SK-N-SH (cell line): Measurements from ENCODE around the gene SCAPER.

Source experiments
- JUND ChIP-seq: IDR thresholded peaks from 2 replicates; pipeline ENCODE4 v1.4.0; 2012
- TF ChIP-seq, protein P1 (sequence below): fragments of 200-600 bp; sonication (generic); IDR thresholded peaks from 2 replicates; pipeline ENCODE4 v1.6.1; 2017; ENCODE audit warnings: antibody characterized with exemption, mild to moderate bottlenecking, moderate library complexity

DNA sequence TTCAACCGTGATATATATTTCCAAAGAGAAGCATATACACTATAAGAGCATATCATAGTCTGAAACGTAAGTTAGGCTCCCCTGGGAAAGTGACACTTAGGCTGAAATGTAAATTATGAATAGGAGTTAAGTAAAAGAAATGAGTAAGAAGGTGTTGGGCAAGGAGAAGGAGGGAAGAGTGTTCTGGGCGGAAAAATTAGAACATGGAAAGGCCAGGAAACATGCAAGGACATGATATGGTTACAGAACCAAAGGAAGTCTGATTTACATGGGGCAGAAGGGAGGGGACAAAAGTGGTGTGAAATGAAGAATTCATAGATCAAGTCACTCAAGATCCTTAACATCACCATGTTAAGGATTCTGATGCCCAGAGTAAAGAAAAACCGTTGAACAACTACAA is 75.2 kb downstream of the SCAPER start:
- no peak for TF ChIP-seq JUND
- TF ChIP-seq, protein P1, sequence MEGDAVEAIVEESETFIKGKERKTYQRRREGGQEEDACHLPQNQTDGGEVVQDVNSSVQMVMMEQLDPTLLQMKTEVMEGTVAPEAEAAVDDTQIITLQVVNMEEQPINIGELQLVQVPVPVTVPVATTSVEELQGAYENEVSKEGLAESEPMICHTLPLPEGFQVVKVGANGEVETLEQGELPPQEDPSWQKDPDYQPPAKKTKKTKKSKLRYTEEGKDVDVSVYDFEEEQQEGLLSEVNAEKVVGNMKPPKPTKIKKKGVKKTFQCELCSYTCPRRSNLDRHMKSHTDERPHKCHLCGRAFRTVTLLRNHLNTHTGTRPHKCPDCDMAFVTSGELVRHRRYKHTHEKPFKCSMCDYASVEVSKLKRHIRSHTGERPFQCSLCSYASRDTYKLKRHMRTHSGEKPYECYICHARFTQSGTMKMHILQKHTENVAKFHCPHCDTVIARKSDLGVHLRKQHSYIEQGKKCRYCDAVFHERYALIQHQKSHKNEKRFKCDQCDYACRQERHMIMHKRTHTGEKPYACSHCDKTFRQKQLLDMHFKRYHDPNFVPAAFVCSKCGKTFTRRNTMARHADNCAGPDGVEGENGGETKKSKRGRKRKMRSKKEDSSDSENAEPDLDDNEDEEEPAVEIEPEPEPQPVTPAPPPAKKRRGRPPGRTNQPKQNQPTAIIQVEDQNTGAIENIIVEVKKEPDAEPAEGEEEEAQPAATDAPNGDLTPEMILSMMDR, result no peak
